IPS-15b (cell line): ENCODE measurements around the gene SLC35F3.
"Not testable (repeated sequence)": the region's sequence is repeated elsewhere in the genome, so short reads cannot be mapped to it uniquely, and the experiment has no call there.

Experiments used
- H3K27me3 ChIP-seq: one replicate; pipeline ENCODE4 v1.6.1; 2013; ENCODE audit warnings: low read length; ENCODE audit not compliant: control insufficient read depth, insufficient read depth
- H3K36me3 ChIP-seq: one replicate; pipeline ENCODE4 v1.6.1; 2013; ENCODE audit warnings: low read length; ENCODE audit not compliant: control insufficient read depth, insufficient read depth
- H3K4me1 ChIP-seq: one replicate; pipeline ENCODE4 v1.6.1; 2013; ENCODE audit warnings: mild to moderate bottlenecking, low read length; ENCODE audit not compliant: control insufficient read depth, insufficient read depth
- H3K4me3 ChIP-seq: one replicate; pipeline ENCODE4 v1.5.1; 2013; ENCODE audit warnings: low read depth, low read length
- H3K9ac ChIP-seq: one replicate; pipeline ENCODE4 v1.6.1; 2013; ENCODE audit warnings: low read depth, mild to moderate bottlenecking, low read length
- H3K9me3 ChIP-seq: one replicate; pipeline ENCODE4 v1.6.1; 2013; ENCODE audit warnings: mild to moderate bottlenecking, low read length; ENCODE audit not compliant: control insufficient read depth, insufficient read depth

SLC35F3 gene

GRCh38 chr1:233884461-233885151 is 19.9 kb upstream of the SLC35F3 start:
- Histone ChIP-seq H3K9me3 (no peaks in the 10 kb centered on the region), H3K9ac (no peak overlapping the region), H3K4me1 (no peaks in the 10 kb centered on the region), H3K36me3 (no peaks in the 10 kb centered on the region), H3K27me3 (no peaks in the 10 kb centered on the region), H3K4me3 (no peak overlapping the region)

GRCh38 chr1:233885196-233885920 is 19.1 kb upstream of the SLC35F3 start:
- Histone ChIP-seq H3K27me3 (no peaks in the 10 kb centered on the region), H3K36me3 (no peaks in the 10 kb centered on the region), H3K9ac (no peak overlapping the region), H3K4me1 (no peaks in the 10 kb centered on the region), H3K9me3 (no peaks in the 10 kb centered on the region), H3K4me3 (no peak overlapping the region)

DNA sequence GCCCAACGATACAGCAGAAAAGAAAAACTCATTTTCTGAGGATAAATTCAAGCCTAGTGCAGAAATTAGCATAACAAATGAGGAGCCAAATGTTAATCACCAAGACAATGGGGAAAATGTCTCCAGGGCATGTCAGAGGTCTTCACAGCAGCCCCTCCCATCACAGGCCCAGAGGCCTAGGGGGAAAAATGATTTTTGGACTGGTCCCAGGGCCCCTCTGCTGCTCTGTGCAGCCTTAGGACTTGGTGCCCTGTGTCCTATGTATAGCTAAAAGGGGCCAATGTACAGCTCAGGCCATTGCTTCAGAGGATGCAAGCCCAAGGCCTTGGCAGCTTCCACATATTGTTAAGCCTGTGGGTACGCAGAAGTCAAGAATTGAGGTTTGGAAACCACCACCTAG is 13.3 kb upstream of the SLC35F3 start:
- H3K36me3 ChIP-seq, H3K9me3 ChIP-seq, H3K4me1 ChIP-seq, H3K9ac ChIP-seq, H3K27me3 ChIP-seq, H3K4me3 ChIP-seq: not testable (repeated sequence)

DNA sequence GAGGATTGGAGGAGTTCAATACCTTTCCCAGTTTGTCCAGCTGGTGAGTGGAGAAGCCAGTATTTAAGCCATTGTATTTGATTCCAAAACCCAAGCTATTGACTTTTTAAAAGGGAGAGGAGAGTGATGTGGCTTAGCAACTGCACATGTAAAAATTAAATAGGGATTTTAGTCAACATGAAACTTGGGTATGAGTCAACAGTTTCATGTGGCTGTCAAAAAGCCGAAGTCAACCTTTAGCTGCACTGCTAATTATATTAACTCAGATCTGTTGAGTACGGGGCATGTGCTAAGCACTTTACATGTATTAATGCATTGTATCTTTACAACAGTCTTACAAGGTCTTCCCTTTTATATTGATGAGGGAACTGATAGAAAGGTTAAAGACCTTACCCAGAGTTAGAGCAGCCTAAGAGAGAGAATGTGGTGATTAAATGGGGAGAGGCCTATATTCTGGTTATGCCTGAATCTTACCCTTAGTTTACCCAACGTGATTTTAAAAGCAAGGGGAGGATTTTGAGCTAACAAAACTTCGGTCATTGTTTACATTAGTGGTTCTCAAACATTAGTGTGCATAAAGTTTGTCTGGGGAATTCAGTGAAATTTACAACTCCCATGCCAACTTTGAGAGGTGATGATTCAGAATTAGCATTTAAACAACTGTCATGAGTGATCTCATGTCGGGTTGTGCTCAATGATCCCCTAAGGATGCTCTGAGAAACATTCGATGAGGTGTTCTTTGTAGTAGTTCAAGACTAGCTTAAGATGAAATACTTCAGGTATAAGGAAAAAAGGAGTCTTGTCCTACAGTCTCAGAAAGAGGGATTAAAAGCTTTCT is 6.9 kb upstream of the SLC35F3 start:
- H3K9ac ChIP-seq: no peak overlapping the region
- H3K4me3 ChIP-seq: no peak overlapping the region
- H3K36me3 ChIP-seq: no peaks in the 10 kb centered on the region
- no peaks in the 10 kb centered on the region for H3K4me1 ChIP-seq
- no peaks in the 10 kb centered on the region for H3K9me3 ChIP-seq
- H3K27me3 ChIP-seq: no peaks in the 10 kb centered on the region

DNA sequence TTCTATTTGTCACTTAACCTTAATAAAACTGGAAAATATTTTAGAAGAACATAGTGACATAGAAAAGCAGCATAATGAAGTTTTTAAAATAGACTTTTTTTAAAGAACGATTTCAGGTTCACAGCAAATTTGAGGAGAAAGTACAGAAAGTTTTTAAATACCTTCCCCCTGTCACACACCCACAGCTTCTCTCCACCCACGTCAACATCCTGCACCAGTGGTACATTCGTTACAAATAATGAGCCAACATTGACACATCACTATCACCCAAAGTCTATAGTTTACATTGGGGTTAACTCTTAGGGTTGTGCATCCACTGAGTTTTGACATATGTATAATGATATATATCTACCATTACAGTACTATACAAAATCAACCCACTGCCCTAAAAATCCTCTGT is 3.0 kb upstream of the SLC35F3 start:
- Histone ChIP-seq H3K27me3 (peaks cover 29% of the 10 kb centered on the region), H3K4me3 (no peak overlapping the region)

GRCh38 chr1:233905416-233906051 is 1.1 kb downstream of the SLC35F3 start:
- Histone ChIP-seq H3K27me3 (peaks cover 40% of the 10 kb centered on the region), H3K9ac (no peak overlapping the region), H3K4me1 (no peaks in the 10 kb centered on the region), H3K4me3 (peak overlapping the region; percentile 46), H3K36me3 (no peaks in the 10 kb centered on the region), H3K9me3 (no peaks in the 10 kb centered on the region)

More for the DNA sequence above, 3.0 kb upstream of the SLC35F3 start:
- Histone ChIP-seq H3K4me1 (no peaks in the 10 kb centered on the region), H3K9me3 (no peaks in the 10 kb centered on the region), H3K9ac (no peak overlapping the region), H3K36me3 (no peaks in the 10 kb centered on the region)

DNA sequence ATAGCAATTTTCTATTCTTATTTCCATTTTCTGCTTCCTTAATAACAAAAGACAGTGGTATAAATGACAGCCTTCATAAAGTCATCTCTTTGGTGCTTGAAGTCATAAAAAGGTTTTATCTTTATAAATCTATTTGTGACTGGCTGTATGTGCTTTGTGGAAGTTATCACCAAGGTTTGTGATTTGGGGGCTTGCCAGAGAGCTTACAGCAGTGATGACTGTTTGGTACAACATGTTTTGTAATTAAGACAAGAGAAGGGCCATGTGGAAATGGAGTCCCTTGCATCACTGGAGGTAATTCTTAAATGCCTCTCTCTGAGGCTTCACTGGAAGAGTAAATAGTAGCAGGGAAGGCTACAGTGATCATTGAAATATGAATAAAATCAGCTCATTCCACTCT is 2.7 kb downstream of the SLC35F3 start:
- Histone ChIP-seq H3K4me1 (no peaks in the 10 kb centered on the region), H3K9ac (no peak overlapping the region), H3K27me3 (peaks cover 40% of the 10 kb centered on the region)

DNA sequence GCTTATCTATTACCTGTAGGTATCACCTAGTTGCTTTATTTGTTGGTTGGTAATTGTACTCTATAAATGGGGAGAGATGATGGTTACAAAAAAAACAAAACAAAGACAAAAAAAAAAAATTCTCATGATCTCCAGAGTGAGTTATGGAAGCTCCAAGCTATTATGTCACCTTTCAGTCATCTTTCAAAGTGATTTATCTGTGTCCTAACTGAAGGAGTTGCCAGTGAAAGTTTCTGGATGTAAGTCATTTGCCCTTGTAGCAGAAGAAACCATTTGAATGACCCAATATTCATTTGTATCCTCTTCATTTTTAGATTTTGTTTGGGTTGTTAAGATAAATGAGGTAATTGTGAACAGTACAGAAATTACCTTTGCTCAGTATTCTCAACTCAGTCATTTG is 3.6 kb downstream of the SLC35F3 start:
- Histone ChIP-seq H3K9me3 (no peaks in the 10 kb centered on the region), H3K27me3 (peaks cover 37% of the 10 kb centered on the region), H3K36me3 (no peaks in the 10 kb centered on the region), H3K9ac (no peak overlapping the region), H3K4me3 (no peak overlapping the region), H3K4me1 (no peaks in the 10 kb centered on the region)

More for the DNA sequence above, 2.7 kb downstream of the SLC35F3 start:
- H3K9me3 ChIP-seq: no peaks in the 10 kb centered on the region
- H3K36me3 ChIP-seq: no peaks in the 10 kb centered on the region
- H3K4me3 ChIP-seq: no peak overlapping the region

- Histone ChIP-seq H3K9ac (no peak overlapping the region), H3K4me3 (no peak overlapping the region), H3K4me1 (no peaks in the 10 kb centered on the region), H3K9me3 (no peaks in the 10 kb centered on the region), H3K27me3 (peaks cover 26% of the 10 kb centered on the region), H3K36me3 (no peaks in the 10 kb centered on the region)
These were observed 4.7 kb downstream of the SLC35F3 start for GRCh38 chr1:233909195-233909594.

- no peaks in the 10 kb centered on the region for H3K9me3 ChIP-seq
- no peak overlapping the region for H3K9ac ChIP-seq
- H3K4me1 ChIP-seq: no peaks in the 10 kb centered on the region
- H3K36me3 ChIP-seq: no peaks in the 10 kb centered on the region
- H3K4me3 ChIP-seq: no peak overlapping the region
- peaks cover under 1% of the 10 kb centered on the region for H3K27me3 ChIP-seq
These were observed 8.0 kb downstream of the SLC35F3 start for GRCh38 chr1:233912447-233912846.

DNA sequence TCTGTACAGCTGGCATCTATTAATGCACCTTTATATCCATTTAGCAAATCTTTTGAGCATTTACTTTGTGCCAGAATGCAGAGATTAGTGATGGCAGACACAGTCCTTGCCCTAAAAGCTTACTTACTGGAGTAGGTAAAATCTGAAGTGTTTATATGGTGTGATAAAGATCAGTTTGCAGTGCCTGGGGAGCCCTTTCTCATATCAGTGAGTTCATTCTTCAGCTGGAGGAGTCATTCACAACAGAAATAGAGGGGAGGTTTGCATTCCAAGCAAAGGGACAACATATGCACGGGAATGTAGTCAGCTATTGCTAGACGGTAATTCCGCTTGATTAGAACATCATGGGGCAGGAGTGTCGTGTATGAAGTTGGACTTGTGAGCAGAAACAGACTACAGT is 8.4 kb downstream of the SLC35F3 start:
- Histone ChIP-seq H3K4me3 (no peak overlapping the region), H3K27me3 (no peaks in the 10 kb centered on the region), H3K36me3 (no peaks in the 10 kb centered on the region), H3K9me3 (no peaks in the 10 kb centered on the region), H3K4me1 (no peaks in the 10 kb centered on the region), H3K9ac (no peak overlapping the region)
